Mucosa of stomach (tissue), 1 donor: ENCODE data around the gene UNC13B.

Source experiments
- H3K27me3 ChIP-seq: one replicate; pipeline ENCODE4 v1.7.0; 2013; ENCODE audit warnings: mild to moderate bottlenecking, low read length; ENCODE audit not compliant: control insufficient read depth, insufficient read depth
- H3K36me3 ChIP-seq: one replicate; pipeline ENCODE4 v1.7.0; 2013; ENCODE audit warnings: low read length; ENCODE audit not compliant: control insufficient read depth, insufficient read depth
- H3K4me1 ChIP-seq: one replicate; pipeline ENCODE4 v1.7.0; 2013; ENCODE audit warnings: mild to moderate bottlenecking, low read length; ENCODE audit not compliant: control insufficient read depth, insufficient read depth
- H3K4me3 ChIP-seq: one replicate; pipeline ENCODE4 v1.7.0; 2013; ENCODE audit warnings: low read length
- H3K9ac ChIP-seq: one replicate; pipeline ENCODE4 v1.7.0; 2013; ENCODE audit warnings: mild to moderate bottlenecking, low read length, moderate library complexity
- H3K9me3 ChIP-seq: one replicate; pipeline ENCODE4 v1.7.0; 2013; ENCODE audit warnings: mild to moderate bottlenecking, low read length, moderate library complexity; ENCODE audit not compliant: control insufficient read depth
- donor health status: Pancreatic carcinoma.

The UNC13B gene

DNA sequence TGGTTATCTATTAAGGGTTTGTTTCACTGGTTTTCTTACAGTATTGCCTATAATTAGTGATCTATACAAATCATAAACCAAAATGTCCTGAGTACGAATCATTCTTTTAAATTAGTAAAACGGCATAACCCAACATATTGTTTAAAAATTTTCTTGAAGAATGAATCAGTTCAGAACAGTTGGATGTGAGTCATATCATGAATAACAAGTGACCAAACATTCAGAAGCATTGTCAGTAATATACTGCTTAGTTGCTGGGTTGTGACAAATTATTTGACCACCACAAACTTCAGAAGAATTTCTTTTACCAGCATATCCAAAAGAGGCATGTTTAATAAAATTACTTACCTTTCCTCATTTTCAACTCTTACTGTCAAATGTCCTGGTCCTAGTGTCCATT, 111.2 kb downstream of the UNC13B start:
- H3K4me3 ChIP-seq: no peak overlapping the region

DNA sequence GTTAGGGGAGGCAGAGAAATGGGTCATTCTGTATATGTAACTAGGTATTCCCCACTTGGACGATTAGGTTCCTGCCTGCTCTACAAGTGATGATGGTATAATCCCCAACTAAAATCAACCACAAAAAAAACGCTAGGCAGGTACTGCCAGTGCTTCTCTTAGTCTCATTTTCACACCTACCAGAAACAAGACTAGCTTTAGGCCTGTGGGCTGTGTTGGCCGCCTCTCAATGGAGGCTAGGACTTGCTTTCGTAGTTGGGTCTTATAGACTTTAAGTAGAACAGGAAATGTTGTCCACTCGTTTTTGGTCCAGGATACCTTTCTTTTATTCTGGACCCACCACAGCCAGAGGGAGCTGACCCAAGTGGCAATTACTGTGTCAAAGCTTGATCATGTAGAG, 111.8 kb downstream of the UNC13B start:
- Histone ChIP-seq H3K36me3 (no peaks in the 10 kb centered on the region), H3K4me3 (no peak overlapping the region), H3K9ac (no peak overlapping the region), H3K9me3 (no peaks in the 10 kb centered on the region), H3K27me3 (no peaks in the 10 kb centered on the region), H3K4me1 (no peaks in the 10 kb centered on the region)

More for the DNA sequence above, 111.2 kb downstream of the UNC13B start:
- Histone ChIP-seq H3K9me3 (no peaks in the 10 kb centered on the region), H3K36me3 (no peaks in the 10 kb centered on the region), H3K27me3 (no peaks in the 10 kb centered on the region), H3K9ac (no peak overlapping the region), H3K4me1 (no peaks in the 10 kb centered on the region)

DNA sequence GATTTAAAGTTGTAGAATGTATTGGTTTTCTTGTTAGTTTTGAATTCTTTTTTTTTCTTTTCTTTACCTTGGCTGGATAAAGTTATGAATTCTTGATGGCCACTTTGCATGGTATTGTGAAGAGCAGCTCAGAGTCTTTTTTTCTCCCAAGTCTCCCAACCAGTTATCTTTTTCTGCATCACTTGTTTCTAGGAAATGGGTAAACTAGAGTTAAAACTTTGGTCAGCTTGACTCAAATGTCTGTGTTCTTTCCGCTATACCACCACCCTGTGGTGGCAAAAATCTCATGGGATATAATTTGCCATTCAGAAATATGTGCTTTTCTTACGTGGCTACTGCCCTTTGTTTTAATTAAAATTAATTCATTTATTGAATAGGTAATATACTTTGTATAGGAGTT, 113.2 kb downstream of the UNC13B start:
- H3K9ac ChIP-seq: no peak overlapping the region
- no peak overlapping the region for H3K4me3 ChIP-seq
- no peaks in the 10 kb centered on the region for H3K27me3 ChIP-seq
- H3K36me3 ChIP-seq: no peaks in the 10 kb centered on the region
- H3K9me3 ChIP-seq: no peaks in the 10 kb centered on the region
- H3K4me1 ChIP-seq: no peaks in the 10 kb centered on the region

DNA sequence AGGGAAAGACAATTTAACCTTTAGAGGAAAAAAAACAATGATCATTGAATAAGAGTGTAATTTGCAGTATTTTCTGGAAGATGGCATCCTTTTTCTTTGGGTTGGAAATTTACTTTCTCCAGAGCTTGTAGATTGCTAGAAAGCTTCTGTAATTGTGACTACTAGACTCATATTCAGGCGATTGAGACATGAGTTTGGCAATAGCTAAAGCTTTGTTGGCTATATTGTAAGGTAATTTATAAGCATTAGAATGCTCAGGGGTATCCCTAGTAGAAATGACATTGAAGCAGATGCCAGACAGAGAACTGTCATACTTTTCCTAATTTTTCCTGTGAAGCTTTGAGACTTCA, 115.3 kb downstream of the UNC13B start:
- Histone ChIP-seq H3K4me1 (no peaks in the 10 kb centered on the region), H3K4me3 (no peak overlapping the region), H3K9me3 (no peaks in the 10 kb centered on the region), H3K9ac (no peak overlapping the region), H3K27me3 (no peaks in the 10 kb centered on the region), H3K36me3 (no peaks in the 10 kb centered on the region)

DNA sequence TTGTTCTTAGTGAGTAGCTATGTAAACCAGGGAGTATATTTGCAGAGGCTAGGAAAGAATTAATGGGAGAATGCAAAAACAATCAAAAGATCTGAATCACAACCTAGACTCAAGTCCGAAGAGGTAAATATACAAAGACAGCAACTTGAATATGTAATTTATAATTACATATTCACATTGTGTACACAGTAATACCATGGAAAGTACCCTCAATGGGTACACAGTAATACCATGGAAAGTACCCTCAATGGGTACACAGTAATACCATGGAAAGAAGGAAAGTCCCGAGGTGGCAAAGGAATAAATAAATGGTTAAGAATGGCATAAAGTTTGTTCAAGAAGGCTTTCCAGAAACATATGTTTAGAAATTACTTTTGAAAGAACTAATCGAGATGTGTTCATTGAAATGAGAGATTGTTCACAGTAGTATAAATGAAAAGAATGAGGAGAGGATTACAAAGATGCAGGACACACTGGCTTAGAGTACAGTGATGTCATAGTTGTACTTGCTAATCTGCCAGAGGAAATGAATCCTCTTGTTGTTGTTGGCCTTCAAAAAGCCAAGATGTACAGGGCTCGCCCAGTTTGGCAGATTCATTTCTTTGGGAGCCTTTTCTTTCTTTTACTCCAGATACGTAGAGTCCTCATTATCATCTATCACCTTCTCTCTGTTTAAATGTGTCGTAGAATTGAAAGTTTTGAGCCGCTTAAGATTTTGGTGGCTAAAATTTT, 116.0 kb downstream of the UNC13B start:
- H3K36me3 ChIP-seq: no peaks in the 10 kb centered on the region
- H3K9ac ChIP-seq: no peak overlapping the region
- H3K27me3 ChIP-seq: no peaks in the 10 kb centered on the region
- H3K9me3 ChIP-seq: no peaks in the 10 kb centered on the region
- no peaks in the 10 kb centered on the region for H3K4me1 ChIP-seq
- no peak overlapping the region for H3K4me3 ChIP-seq

DNA sequence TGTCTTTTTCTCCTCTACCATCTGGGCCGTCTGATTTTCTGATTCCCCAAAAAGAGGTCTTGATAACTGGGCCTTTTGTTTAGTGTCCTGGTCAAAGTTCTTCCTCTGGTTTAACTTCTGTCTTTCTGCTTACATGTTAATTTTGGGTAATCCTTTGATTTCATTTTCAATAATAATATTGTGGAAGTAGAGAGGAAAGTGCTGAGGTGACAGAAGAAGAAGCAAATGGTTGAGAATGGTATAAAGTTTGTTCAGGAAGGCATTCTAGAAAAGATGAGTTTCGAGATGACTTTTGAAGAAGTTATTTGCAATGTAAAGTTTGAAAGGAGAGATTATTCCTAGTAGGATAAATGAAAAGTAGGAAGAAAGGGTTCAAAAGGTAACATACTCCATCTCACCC, 118.1 kb downstream of the UNC13B start:
- H3K9me3 ChIP-seq: no peaks in the 10 kb centered on the region
- no peak overlapping the region for H3K4me3 ChIP-seq
- H3K36me3 ChIP-seq: no peaks in the 10 kb centered on the region
- H3K4me1 ChIP-seq: no peaks in the 10 kb centered on the region
- no peaks in the 10 kb centered on the region for H3K27me3 ChIP-seq
- H3K9ac ChIP-seq: no peak overlapping the region

DNA sequence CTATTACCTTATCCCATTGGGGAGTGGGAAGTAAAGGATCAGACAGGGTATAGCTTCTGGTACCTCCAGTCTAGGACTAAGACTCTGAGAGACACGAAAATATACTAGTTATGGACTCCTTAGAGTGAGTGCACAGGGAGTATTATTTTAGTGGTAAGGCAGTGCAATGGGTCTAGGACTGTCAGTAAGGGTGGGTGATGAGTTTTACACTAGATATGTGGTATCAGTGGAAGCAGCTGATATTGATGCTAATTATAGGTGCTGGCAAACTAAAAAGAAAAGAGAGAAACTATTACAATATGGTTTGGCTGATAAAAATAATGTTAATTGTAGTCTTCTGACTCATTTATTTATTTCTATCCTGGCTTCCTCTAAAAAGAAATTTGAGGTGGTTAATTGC, 118.6 kb downstream of the UNC13B start:
- Histone ChIP-seq H3K9ac (no peak overlapping the region), H3K4me3 (no peak overlapping the region), H3K4me1 (no peaks in the 10 kb centered on the region)

DNA sequence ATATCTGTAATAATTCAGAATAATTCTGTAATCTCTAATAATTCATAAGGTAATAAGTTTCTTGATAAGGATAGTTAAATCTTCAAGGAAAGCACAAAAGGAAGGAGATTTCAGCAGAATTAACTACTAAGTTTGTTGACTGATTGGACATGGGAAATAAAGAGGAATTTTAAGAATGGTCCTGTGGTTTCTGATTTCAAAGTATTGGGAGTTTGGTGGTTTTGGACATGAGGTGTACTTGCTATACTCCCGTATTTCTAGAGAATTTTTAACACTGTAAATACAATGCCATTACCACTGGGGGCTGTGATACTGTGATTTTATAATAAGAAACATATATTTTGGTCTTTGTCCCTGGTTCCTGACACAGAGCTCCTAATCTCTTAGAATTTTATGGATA, 123.9 kb downstream of the UNC13B start:
- Histone ChIP-seq H3K4me1 (no peaks in the 10 kb centered on the region), H3K9me3 (no peaks in the 10 kb centered on the region), H3K36me3 (no peaks in the 10 kb centered on the region), H3K4me3 (no peak overlapping the region), H3K27me3 (no peaks in the 10 kb centered on the region), H3K9ac (no peak overlapping the region)

More for the DNA sequence above, 118.6 kb downstream of the UNC13B start:
- Histone ChIP-seq H3K36me3 (no peaks in the 10 kb centered on the region), H3K27me3 (no peaks in the 10 kb centered on the region), H3K9me3 (no peaks in the 10 kb centered on the region)

DNA sequence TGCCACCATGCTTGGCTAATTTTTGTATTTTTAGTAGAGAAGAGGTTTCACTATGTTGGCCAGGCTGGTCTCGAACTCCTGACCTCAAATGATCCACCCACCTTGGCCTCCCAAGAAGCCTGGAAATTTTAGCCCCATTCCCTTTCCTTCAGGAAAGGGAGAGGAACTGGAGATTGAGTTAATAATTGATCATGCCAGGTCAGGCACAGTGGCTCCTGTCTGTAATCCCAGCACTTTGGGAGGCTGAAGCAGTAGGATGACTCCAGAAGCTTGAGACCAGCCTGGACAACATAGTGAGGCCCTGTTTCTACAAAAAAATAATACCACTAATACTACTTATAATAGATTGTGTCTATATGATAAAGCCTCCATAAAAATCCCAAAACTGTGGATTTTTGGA, 124.6 kb downstream of the UNC13B start:
- Histone ChIP-seq H3K27me3 (no peaks in the 10 kb centered on the region), H3K36me3 (no peaks in the 10 kb centered on the region), H3K9me3 (no peaks in the 10 kb centered on the region), H3K9ac (no peak overlapping the region), H3K4me3 (no peak overlapping the region), H3K4me1 (no peaks in the 10 kb centered on the region)

DNA sequence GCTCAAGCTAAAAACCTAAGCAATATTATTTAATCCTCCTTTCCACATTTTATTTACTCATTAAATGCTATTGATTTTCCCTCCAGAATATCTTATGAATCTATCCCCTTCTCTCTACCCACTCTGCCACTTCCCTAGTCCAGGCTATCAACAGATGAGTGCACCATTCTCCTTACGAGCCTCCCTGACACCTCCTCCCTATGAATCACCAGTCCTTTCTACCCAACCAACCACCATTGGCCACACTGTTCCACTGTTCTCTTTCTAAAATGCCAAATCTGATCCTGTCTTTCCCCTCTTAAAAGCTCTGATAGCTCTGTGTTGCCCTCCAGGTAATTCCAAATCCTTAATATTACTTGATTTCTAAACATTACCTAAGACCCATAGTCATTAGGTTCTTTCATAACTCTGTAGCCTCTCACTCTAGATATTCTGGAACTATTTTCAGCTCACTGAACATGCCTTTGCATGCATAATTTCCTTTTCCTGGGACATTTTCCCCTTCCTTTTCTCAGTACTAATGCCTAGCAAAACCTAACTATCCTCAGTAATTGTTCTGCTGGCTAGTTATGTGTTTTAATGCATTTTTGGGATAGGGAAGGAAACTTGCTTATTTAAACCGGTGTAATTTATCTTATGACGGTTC, 126.3 kb downstream of the UNC13B start:
- Histone ChIP-seq H3K4me1 (no peaks in the 10 kb centered on the region), H3K4me3 (no peak overlapping the region), H3K9ac (no peak overlapping the region), H3K27me3 (no peaks in the 10 kb centered on the region), H3K36me3 (no peaks in the 10 kb centered on the region), H3K9me3 (no peaks in the 10 kb centered on the region)

DNA sequence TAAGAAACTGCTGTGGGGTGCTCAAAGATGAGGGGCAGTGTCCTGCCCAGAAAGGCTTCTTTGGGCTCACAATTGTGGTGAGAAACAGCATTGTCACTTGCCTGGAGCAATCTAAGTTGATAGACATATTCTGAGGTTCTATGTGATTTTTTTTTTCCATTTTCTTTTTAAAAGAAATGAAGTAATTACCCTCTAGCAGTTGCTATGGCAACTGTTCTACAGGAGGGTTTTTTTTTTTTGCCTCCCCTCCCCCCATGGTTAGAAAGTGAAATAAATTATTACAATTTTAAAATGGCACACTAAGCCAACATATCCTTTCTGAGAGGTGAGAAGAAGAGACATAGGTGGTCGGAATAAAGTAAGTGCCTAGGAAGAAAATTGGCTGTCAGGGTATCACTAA, 127.0 kb downstream of the UNC13B start:
- Histone ChIP-seq H3K4me3 (no peak overlapping the region), H3K9me3 (no peaks in the 10 kb centered on the region), H3K4me1 (no peaks in the 10 kb centered on the region), H3K27me3 (no peaks in the 10 kb centered on the region), H3K36me3 (no peaks in the 10 kb centered on the region), H3K9ac (no peak overlapping the region)

DNA sequence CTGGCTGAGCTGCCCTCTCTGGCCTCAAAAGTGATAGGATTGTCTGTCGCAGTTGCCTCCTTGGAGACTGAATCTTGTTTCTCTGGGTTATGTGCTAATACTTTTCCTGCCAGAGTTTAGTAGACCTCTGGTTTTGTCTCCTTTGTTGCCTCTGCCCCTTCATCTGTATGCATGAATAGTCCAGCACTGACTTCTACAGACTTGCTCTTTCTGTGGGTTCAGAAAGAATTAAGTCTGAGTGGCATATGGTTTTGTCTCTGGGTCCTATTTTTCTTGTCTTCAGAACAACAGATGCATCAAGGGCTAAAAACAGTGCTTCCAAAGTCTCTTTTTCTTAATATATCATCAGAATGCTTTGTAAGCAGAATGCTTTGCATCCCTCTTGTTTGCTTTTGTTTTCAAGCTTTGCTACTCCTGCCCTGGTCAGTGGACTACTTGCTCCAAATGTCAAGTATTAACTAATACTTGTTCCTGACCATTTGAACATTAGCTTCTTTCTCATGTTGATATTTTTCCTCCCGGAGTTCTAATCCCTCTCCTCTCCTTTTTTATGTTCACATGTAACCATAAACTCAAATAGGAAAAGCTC, 131.7 kb downstream of the UNC13B start:
- no peaks in the 10 kb centered on the region for H3K36me3 ChIP-seq
- no peak overlapping the region for H3K9ac ChIP-seq
- no peaks in the 10 kb centered on the region for H3K4me1 ChIP-seq
- no peaks in the 10 kb centered on the region for H3K9me3 ChIP-seq
- H3K4me3 ChIP-seq: no peak overlapping the region
- H3K27me3 ChIP-seq: no peaks in the 10 kb centered on the region
